Measurements from ENCODE around the gene ITPKB.
"Not testable (repeated sequence)": the region's sequence is repeated elsewhere in the genome, so short reads cannot be mapped to it uniquely, and the experiment has no call there.

The ITPKB gene

GRCh38 chr1:226754793-226755533, 15.9 kb upstream of the ITPKB start:
- no peak for DNase-seq (ENCODE audit: low read depth)

GRCh38 chr1:226754097-226754496, 15.0 kb upstream of the ITPKB start:
- no peak for DNase-seq (ENCODE audit: low read depth)

GRCh38 chr1:226751703-226752102, 12.6 kb upstream of the ITPKB start:
- DNase-seq (ENCODE audit: low read depth) = no peak

- no peak for DNase-seq (ENCODE audit: low read depth)
Measured at GRCh38 chr1:226751214-226751613, 12.1 kb upstream of the ITPKB start.

- no peak for DNase-seq (ENCODE audit: low read depth)
Measured at GRCh38 chr1:226749467-226749866, 10.4 kb upstream of the ITPKB start.

- no peak for DNase-seq (ENCODE audit: low read depth)
Measured at GRCh38 chr1:226748306-226748705, 9.2 kb upstream of the ITPKB start.

GRCh38 chr1:226747519-226748263, 8.6 kb upstream of the ITPKB start:
- not testable (repeated sequence) for DNase-seq (ENCODE audit: low read depth)

- DNase-seq (ENCODE audit: low read depth) = no peak
Measured at GRCh38 chr1:226743259-226743658, 4.2 kb upstream of the ITPKB start.

GRCh38 chr1:226741009-226741408, 1.9 kb upstream of the ITPKB start:
- DNase-seq (ENCODE audit: low read depth) = no peak

- no peak for DNase-seq (ENCODE audit: low read depth)
Measured at GRCh38 chr1:226739696-226740065, 599 bp upstream of the ITPKB start.

- no peak for DNase-seq (ENCODE audit: low read depth)
Measured at GRCh38 chr1:226738421-226738994, 574 bp downstream of the ITPKB start.

GRCh38 chr1:226737819-226738420, 1.2 kb downstream of the ITPKB start:
- DNase-seq (ENCODE audit: low read depth) = peak; percentile 26

GRCh38 chr1:226736908-226737818, 1.9 kb downstream of the ITPKB start:
- no peak for DNase-seq (ENCODE audit: low read depth)

- no peak for DNase-seq (ENCODE audit: low read depth)
Measured at GRCh38 chr1:226736001-226736907, 2.8 kb downstream of the ITPKB start.

GRCh38 chr1:226735576-226735975, 3.5 kb downstream of the ITPKB start:
- DNase-seq (ENCODE audit: low read depth) = no peak

GRCh38 chr1:226734611-226735153, 4.4 kb downstream of the ITPKB start:
- DNase-seq (ENCODE audit: low read depth) = no peak

- no peak for DNase-seq (ENCODE audit: low read depth)
Measured at GRCh38 chr1:226733876-226734275, 5.2 kb downstream of the ITPKB start.

GRCh38 chr1:226733304-226733703, 5.8 kb downstream of the ITPKB start:
- DNase-seq (ENCODE audit: low read depth) = no peak

GRCh38 chr1:226732856-226733291, 6.2 kb downstream of the ITPKB start:
- no peak for DNase-seq (ENCODE audit: low read depth)

GRCh38 chr1:226731257-226731893, 7.7 kb downstream of the ITPKB start:
- no peak for DNase-seq (ENCODE audit: low read depth)

All from stimulated activated CD8-positive, alpha-beta memory T cell treated with anti-CD3 and anti-CD28 coated beads, Interleukin-15, amount 100 ng/mL, for 24 hours (primary cell).